B cell (primary cell): ENCODE data around the gene SNRNP48. TPM values are rescaled to one million over a fixed set of nuclear protein-coding genes. Genes with fewer than 3 reads are reported as not detected.

Experiments
- ATAC-seq: fragments of 200-7000 bp; cut with Tn5 transposase; one replicate; pipeline ENCODE4 v1.10.0; 2021; ENCODE audit warnings: low read depth, mild to moderate bottlenecking, moderate number of reproducible peaks, moderate library complexity
- CTCF ChIA-PET: fragments of 350-600 bp; sonication (Branson Sonifier 250); formaldehyde crosslinking; loops from one replicate; lab custom pipeline; 2021; ENCODE audit warnings: antibody characterized with exemption, inconsistent platforms; lab: Charles Lee
- POLR2A ChIA-PET: fragments of 350-600 bp; sonication (Branson Sonifier 250); formaldehyde crosslinking; loops from one replicate; lab custom pipeline; 2021; ENCODE audit warnings: antibody characterized with exemption; lab: Charles Lee
- DNase-seq: peaks from one replicate; pipeline ENCODE4 v3.0.0; 2013
- H2AFZ ChIP-seq: 2 replicates; pipeline ENCODE4 v1.6.1; 2012; ENCODE audit warnings: mild to moderate bottlenecking, low read depth, low read length; ENCODE audit not compliant: insufficient read depth, poor library complexity, severe bottlenecking
- H3K27ac ChIP-seq, 2 donors: 1 replicate in 1 of 2; 2 replicates in 1 of 2; pipeline ENCODE4 v1.5.1; 2012 to 2013; ENCODE audit warnings: low read length in 2 of 2, mild to moderate bottlenecking in 2 of 2, moderate library complexity in 1 of 2
- H3K27me3 ChIP-seq, 4 experiments: fragments of 200-600 bp in 1 of 4; sonication (generic) in 1 of 4; replicated peaks in 1 of 4; 1 replicate in 2 of 4; 2 replicates in 2 of 4; pipeline versions ENCODE4 v1.6.1 to v1.7.0; 2013 to 2016; ENCODE audit warnings: low read length in 3 of 4, mild to moderate bottlenecking in 2 of 4, mixed read lengths in 1 of 4, moderate library complexity in 1 of 4; ENCODE audit not compliant: insufficient read depth in 4 of 4, control insufficient read depth in 3 of 4; ENCODE audit errors: control extremely low read depth in 1 of 4
- H3K36me3 ChIP-seq, 2 experiments: replicated peaks in 1 of 2; 1 replicate in 1 of 2; 2 replicates in 1 of 2; pipeline versions ENCODE4 v1.6.1 to v1.7.1; 2013; ENCODE audit warnings: low read length in 1 of 2; ENCODE audit not compliant: insufficient read depth in 2 of 2, control insufficient read depth in 1 of 2; ENCODE audit errors: control extremely low read depth in 1 of 2, extremely low read depth in 1 of 2
- H3K4me1 ChIP-seq, 2 donors: fragments of 200-600 bp in 1 of 2; sonication (generic) in 1 of 2; 1 replicate in 1 of 2; 2 replicates in 1 of 2; pipeline versions ENCODE4 v1.5.1 to v1.6.1; 2013 to 2017; ENCODE audit warnings: low read length in 2 of 2; ENCODE audit not compliant: control insufficient read depth in 2 of 2, insufficient read depth in 2 of 2
- H3K4me2 ChIP-seq: replicated peaks from 2 replicates; pipeline ENCODE3; 2012; ENCODE audit warnings: mild to moderate bottlenecking, low read depth, low read length; ENCODE audit not compliant: poor library complexity, severe bottlenecking
- H3K4me3 ChIP-seq, 5 experiments: fragments of 200-600 bp in 1 of 5; sonication (generic) in 1 of 5; 1 replicate in 3 of 5; 2 replicates in 2 of 5; pipeline versions ENCODE4 v1.5.1 to v1.7.0; 2011 to 2016; ENCODE audit warnings: low read length in 4 of 5, mild to moderate bottlenecking in 4 of 5, low read depth in 2 of 5, control low read depth in 1 of 5, moderate library complexity in 1 of 5; ENCODE audit not compliant: insufficient read depth in 1 of 5; ENCODE audit errors: control extremely low read depth in 1 of 5, extremely low read depth in 1 of 5
- H3K79me2 ChIP-seq: fragments of 200-600 bp; sonication (generic); one replicate; pipeline ENCODE4 v1.6.0; 2016; ENCODE audit warnings: low read length; ENCODE audit not compliant: control insufficient read depth, insufficient read depth
- H3K9ac ChIP-seq: fragments of 200-600 bp; sonication (generic); 2 replicates; pipeline ENCODE4 v1.6.1; 2017; ENCODE audit warnings: mild to moderate bottlenecking, low read length, moderate library complexity
- H3K9me3 ChIP-seq, 3 donors: one replicate each; pipeline versions ENCODE4 v1.6.1 to v1.7.1; 2013; ENCODE audit warnings: low read length in 2 of 3; ENCODE audit not compliant: control insufficient read depth in 2 of 3, insufficient read depth in 1 of 3; ENCODE audit errors: control extremely low read depth in 1 of 3
- H4K20me1 ChIP-seq: 2 replicates; pipeline ENCODE4 v1.6.0; 2012; ENCODE audit warnings: mild to moderate bottlenecking, low read length; ENCODE audit not compliant: insufficient read depth, control insufficient read depth, poor library complexity, severe bottlenecking
- H3K27ac Mint-ChIP-seq: one replicate; pipeline ENCODE4 v1.8.0; 2021; ENCODE audit warnings: mixed read lengths
- H3K27me3 Mint-ChIP-seq: one replicate; pipeline ENCODE4 v1.8.0; 2021; ENCODE audit warnings: mixed read lengths
- H3K4me1 Mint-ChIP-seq: one replicate; pipeline ENCODE4 v1.8.0; 2021; ENCODE audit warnings: mixed read lengths
- H3K4me3 Mint-ChIP-seq: one replicate; pipeline ENCODE4 v1.8.0; 2021; ENCODE audit warnings: mixed read lengths
- H3K9me3 Mint-ChIP-seq: one replicate; pipeline ENCODE4 v1.8.0; 2022; ENCODE audit warnings: mixed read lengths; ENCODE audit not compliant: insufficient read depth
- EZH2 ChIP-seq: IDR thresholded peaks from 2 replicates; pipeline ENCODE4 v1.6.1; 2012; ENCODE audit warnings: borderline replicate concordance, low read depth, mild to moderate bottlenecking, moderate library complexity, low read length; ENCODE audit not compliant: insufficient read depth, poor library complexity, severe bottlenecking
- WGBS: methylation state at CpG from one replicate; pipeline ENCODE4 v1.1.5; 2013; ENCODE audit warnings: missing lambda C conversion rate; ENCODE audit not compliant: insufficient coverage; 5-methylcytosine and 5-hydroxymethylcytosine counted together
- intact Hi-C: fragments of 100-400 bp; cut with micrococcal nuclease; formaldehyde crosslinking; loops from one replicate; pipeline ENCODE4 v1.10.0; 2022
- polyA plus RNA-seq: library from polyadenylated mRNA; depleted of rRNA; stranded (reverse); fragments of >200 nt; gene quantifications from 2 replicates; pipeline ENCODE4 v1.2.3, GENCODE V29; 2012
- total RNA-seq, 2 donors: library from RNA; stranded (reverse); fragments of 120-200 nt in 1 of 2; gene quantifications; 1 replicate in 1 of 2; 2 replicates in 1 of 2; pipeline versions ENCODE4 v1.2.3 to v1.2.4, GENCODE V29; 2013 to 2022
- TF ChIP-seq, protein P1 (sequence below): fragments of 200-600 bp; IDR thresholded peaks from one replicate; pipeline ENCODE4 v1.8.0; 2022; ENCODE audit warnings: antibody characterized with exemption, mild to moderate bottlenecking

SNRNP48 gene
- total and polyA plus RNA-seq, 2 donors (not counting 1 experiment from before 2014, with no cell fraction given) = 8.9 to 22.9 TPM

DNA sequence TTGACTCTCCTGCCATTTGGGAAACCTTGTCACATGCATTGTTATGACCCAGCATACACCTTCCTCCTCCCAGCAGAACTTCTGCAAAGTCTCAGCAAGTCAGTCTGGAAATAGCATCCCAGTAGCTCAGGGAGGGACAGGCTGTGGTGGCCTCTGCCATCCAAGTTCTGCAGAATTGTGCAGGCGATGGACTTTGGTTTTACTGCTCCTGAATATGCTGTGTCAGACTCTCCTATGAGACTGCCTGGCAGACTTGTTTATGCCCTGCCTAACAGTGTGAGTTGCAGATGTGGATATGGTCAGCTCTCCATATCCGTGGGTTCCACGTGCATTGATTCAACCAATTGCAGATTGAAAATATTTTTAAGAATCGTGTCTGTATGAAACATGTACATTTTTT, 52.8 kb downstream of the SNRNP48 start:
- POLR2A ChIA-PET = no interaction called here
- H3K27ac Mint-ChIP-seq = no peak overlapping the region
- WGBS = 90% methylated on average over 1 of the region's 4 CpGs

DNA sequence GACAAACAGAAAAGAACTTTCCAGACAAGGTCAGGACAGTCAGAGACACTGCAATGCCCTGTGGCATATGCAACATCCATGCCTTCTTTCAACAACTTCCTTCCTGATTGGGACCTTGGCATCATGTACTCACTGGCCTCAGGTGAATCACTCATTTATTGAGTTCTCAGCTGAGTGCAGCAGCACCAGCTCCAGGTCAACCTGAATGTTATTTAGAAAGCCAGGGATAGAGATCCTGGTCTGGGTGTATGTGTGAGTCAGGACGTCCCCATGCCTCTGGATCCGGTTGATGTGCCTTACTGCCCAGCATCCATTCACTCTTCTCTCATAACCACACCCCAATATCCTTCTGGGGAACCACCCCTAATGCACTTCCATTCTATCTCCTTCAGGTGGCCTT, 54.4 kb downstream of the SNRNP48 start:
- Histone ChIP-seq H3K4me1 (peaks cover 0 to 16% of the 10 kb centered on the region in 2 donors), H3K4me2 (no peak overlapping the region), H2AFZ (no peak overlapping the region), H3K79me2 (no peaks in the 10 kb centered on the region), H4K20me1 (no peaks in the 10 kb centered on the region), H3K27ac (no peak overlapping the region), H3K27me3 (no peaks in the 10 kb centered on the region), H3K36me3 (no peaks in the 10 kb centered on the region), H3K4me3 (no peak overlapping the region), H3K9me3 (no peaks in the 10 kb centered on the region), H3K9ac (no peak overlapping the region)
- Mint-ChIP-seq H3K27ac (no peak overlapping the region), H3K27me3 (no peaks in the 10 kb centered on the region), H3K4me1 (peaks cover 10% of the 10 kb centered on the region), H3K9me3 (no peaks in the 10 kb centered on the region), H3K4me3 (no peak overlapping the region)
- DNase-seq (no peak), ATAC-seq (no peak)
- intact Hi-C loops = no loop called here
- TF ChIP-seq, protein P1, sequence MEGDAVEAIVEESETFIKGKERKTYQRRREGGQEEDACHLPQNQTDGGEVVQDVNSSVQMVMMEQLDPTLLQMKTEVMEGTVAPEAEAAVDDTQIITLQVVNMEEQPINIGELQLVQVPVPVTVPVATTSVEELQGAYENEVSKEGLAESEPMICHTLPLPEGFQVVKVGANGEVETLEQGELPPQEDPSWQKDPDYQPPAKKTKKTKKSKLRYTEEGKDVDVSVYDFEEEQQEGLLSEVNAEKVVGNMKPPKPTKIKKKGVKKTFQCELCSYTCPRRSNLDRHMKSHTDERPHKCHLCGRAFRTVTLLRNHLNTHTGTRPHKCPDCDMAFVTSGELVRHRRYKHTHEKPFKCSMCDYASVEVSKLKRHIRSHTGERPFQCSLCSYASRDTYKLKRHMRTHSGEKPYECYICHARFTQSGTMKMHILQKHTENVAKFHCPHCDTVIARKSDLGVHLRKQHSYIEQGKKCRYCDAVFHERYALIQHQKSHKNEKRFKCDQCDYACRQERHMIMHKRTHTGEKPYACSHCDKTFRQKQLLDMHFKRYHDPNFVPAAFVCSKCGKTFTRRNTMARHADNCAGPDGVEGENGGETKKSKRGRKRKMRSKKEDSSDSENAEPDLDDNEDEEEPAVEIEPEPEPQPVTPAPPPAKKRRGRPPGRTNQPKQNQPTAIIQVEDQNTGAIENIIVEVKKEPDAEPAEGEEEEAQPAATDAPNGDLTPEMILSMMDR = no peak
- no peak for TF ChIP-seq EZH2
- ChIA-PET POLR2A (no interaction called here), CTCF (no interaction called here)
- no CpG with 5 or more reads among the region's 2 CpGs for WGBS

More for the DNA sequence above, 52.8 kb downstream of the SNRNP48 start:
- ATAC-seq (no peak), DNase-seq (no peak)
- H3K4me3 ChIP-seq = no peak overlapping the region
- H3K27ac ChIP-seq = no peak overlapping the region
- Mint-ChIP-seq H3K4me1 (peaks cover 5% of the 10 kb centered on the region), H3K4me3 (no peak overlapping the region), H3K27me3 (no peaks in the 10 kb centered on the region), H3K9me3 (no peaks in the 10 kb centered on the region)
- H3K9me3 ChIP-seq = no peaks in the 10 kb centered on the region
- TF ChIP-seq, protein P1 = no peak
- TF ChIP-seq EZH2 = no peak
- CTCF ChIA-PET = no interaction called here
- H4K20me1 ChIP-seq = no peaks in the 10 kb centered on the region
- H2AFZ ChIP-seq = no peak overlapping the region
- no peaks in the 10 kb centered on the region for H3K79me2 ChIP-seq
- no peak overlapping the region for H3K9ac ChIP-seq
- intact Hi-C loops = no loop called here
- no peaks in the 10 kb centered on the region for H3K36me3 ChIP-seq
- H3K4me2 ChIP-seq = no peak overlapping the region
- H3K4me1 ChIP-seq = peaks cover 0 to 5% of the 10 kb centered on the region in 2 donors
- no peaks in the 10 kb centered on the region for H3K27me3 ChIP-seq
